ENCODE data around the gene RGS14.
"Not testable (repeated sequence)": the region's sequence is repeated elsewhere in the genome, so short reads cannot be mapped to it uniquely, and the experiment has no call there.

Gene RGS14

DNA sequence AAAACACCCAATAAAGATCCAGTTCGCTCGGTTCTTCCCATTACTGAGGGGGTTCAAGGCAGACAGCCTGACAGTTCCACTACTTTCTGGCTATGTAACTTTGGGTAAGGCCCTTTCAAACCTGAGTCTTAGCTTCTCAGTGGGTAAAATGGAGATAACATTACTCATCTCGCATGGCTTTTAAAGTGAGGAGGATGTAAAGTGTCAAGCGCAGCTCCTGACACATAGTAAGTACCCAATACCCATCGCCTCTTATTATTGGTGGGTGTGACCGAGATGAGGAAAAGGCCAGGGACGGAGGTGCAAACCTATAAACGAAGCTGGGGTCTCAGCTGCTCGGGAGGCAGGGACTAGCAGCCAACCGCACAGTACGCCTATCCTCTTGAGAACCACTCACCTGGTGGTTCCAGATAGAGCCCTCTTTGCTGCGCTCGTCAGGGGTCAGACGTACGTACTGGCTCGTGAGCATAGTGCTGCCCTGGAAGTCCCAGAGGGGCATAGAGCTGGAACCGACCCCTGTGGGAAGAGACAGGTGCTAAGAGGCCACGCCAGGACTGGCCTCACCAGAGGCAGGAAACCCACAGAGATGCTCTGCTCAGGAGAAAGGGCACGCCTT is 6.8 kb upstream of the RGS14 start:
- no peak for DNase-seq

DNA sequence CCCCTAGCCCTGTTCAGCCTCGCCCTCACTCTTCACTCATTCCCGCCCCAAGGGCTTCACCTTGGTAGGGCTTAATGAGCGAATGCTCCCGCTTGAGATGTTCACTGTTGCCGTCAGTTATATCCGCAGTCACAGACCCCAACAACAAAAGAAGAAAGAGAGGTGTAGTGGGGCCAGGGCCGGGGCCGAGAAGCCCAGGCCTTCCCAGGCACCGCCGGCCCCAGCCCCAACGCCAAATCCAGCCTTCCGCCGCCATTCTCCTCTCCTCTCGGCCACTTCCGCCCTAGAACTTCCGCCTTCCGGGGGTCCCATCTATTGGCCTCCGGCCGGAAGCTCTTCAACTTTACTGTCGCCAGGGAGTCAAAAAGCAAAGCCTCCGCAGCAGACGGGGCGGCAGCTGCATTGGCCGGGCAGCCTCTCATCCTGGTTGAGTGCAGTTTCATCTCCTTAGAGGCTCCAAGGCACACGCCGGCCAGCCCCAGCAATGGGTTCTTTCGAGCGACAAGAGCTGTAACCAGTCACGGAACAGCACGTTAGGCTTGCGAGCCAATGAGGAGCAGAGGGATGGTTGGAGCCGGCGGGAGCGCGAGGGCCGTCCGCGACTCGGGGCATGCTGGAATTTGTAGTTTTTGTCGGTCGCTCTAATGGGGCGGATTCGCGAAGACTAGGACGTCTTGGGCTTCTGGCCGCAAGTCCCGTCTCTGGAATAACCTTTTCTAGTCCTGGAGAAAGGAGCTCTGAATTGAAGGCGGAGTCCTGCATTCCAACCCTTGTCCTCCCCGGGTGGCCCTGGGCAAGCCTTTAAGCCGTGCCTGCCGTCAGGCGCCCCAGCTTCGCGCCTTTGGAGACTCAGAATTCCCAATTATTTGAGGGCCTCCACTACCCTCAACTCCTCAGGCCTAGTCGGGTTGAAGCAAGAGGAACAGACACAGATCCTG is 6.1 kb upstream of the RGS14 start, which contains the start of gene LMAN2:
TSS of gene LMAN2 (minus strand) at position 277 of the 938 bp plus-strand sequence. CDS start at position 256, 21 bp downstream.
- peak; percentile 87 to 96 for DNase-seq

DNA sequence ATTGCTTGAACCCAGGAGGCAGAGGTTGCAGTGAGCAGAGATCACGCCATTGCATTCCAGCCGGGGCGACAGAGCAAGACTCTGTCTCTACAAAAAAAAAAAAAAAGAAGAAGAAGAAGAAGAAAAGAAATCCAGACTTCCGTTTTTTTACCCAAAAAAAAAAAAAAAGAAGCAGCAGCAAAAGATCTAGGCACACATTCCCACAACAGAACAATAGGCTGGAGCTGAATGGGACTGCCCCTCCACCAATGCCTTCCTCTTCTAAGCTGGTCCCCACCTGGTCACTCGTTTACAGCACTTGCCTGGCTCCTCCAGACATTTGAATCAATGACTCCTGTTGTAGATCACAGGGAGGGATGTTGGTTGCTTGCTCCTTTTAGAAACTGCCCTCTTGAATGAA is 4.6 kb upstream of the RGS14 start:
- DNase-seq = no peak

- DNase-seq = no peak
Measured at GRCh38 chr5:177354256-177354655, 3.5 kb upstream of the RGS14 start.

GRCh38 chr5:177354711-177355110 is 3.0 kb upstream of the RGS14 start:
- no peak for DNase-seq

DNA sequence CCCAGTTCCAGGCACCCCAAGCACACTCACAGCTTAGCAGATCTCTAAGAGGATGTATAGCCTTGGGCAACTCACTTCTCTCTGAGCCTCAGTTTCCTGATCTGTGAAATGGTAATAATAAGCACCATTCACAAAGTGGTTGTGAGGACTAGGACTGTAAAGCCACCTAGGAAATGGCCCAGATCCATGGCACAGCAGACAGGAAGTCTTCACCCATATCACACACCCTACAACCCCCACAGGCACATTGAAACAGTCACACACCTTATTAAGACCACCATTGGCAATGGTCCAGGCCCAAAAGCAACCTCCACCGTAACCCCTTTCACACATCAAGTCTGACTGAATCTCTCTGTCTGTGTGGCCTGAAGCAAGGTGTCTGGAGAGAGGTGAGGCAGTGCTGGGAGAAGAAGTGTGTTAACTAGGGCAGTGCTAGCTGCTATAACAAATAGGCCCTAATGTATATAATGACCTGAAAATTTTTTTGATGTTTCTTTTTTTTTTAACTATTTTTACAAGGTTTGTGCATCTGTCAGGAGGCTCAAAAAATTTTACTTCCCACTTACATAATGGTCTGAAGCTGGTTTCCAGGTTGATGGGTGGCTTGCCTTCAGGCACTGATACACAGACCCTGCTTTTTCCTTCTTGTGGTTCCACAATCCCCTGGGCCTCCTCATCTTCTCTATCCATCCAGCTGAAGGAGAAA is 2.4 kb upstream of the RGS14 start:
- no peak for DNase-seq

GRCh38 chr5:177355868-177356168 is 1.9 kb upstream of the RGS14 start:
- DNase-seq = no peak

DNA sequence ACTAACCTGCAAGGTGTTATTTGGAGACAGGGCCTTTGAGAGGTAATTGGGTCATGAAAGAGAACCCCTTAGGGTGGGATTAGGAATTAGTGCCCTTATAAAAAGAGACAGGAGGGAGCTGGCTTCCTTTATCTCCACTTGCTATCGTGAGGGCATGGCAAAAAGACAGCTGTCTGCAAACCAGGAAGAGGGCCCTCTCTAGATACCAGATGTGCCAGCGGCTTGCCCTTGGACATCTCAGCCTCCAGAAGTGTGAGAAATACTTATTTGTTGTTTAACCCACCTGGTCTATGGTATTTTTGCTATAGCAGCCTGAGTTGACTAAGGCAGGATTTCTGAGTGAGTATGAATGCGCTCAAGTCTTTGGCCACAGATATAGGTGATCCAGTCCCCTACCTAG is 978 bp upstream of the RGS14 start:
- no peak for DNase-seq

GRCh38 chr5:177357146-177357458 is 622 bp upstream of the RGS14 start:
- DNase-seq = no peak

GRCh38 chr5:177358370-177358819 is 671 bp downstream of the RGS14 start:
- no peak for DNase-seq

DNA sequence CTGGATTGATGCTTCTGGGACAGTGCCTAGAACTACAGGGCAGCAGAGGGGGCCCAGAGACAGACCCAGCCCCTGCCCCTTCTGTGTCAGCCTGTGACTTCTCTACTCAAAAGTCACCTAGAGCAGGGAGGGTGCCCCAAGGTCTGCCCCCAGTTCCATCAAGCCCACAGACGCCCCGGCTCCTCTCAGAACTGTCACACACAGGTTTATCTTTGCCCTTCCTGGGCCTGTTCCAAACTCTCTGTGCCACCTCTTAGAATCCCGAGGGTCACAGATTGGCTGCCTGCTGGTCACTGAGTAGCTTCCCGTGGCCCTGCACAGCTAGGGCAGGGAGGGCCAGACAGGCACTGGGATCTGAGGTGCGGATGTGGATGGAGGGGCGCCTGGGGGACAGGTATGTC is 1.7 kb downstream of the RGS14 start:
- DNase-seq = no peak

- no peak for DNase-seq
Measured at GRCh38 chr5:177359860-177360259, 2.1 kb downstream of the RGS14 start.

- DNase-seq = not testable (repeated sequence)
Measured at GRCh38 chr5:177360740-177361139, 3.0 kb downstream of the RGS14 start.

GRCh38 chr5:177361418-177362291 is 3.9 kb downstream of the RGS14 start:
- no peak for DNase-seq

DNA sequence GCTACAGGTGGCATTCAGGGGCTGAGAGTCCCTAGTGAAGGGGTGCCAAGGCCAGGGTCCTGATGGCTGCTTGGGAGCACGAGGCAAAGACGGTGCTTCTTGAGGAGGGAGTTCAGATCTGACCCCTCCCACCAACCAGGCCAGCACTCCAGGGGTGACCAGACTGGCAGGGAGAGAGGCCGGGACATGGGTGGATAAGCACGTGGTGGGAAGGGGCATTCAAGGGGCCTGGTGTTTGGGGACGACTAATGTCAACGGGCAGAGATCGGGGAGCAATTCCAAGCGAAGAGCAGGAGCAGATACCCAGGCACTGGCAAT is 4.5 kb downstream of the RGS14 start:
- no peak for DNase-seq

DNA sequence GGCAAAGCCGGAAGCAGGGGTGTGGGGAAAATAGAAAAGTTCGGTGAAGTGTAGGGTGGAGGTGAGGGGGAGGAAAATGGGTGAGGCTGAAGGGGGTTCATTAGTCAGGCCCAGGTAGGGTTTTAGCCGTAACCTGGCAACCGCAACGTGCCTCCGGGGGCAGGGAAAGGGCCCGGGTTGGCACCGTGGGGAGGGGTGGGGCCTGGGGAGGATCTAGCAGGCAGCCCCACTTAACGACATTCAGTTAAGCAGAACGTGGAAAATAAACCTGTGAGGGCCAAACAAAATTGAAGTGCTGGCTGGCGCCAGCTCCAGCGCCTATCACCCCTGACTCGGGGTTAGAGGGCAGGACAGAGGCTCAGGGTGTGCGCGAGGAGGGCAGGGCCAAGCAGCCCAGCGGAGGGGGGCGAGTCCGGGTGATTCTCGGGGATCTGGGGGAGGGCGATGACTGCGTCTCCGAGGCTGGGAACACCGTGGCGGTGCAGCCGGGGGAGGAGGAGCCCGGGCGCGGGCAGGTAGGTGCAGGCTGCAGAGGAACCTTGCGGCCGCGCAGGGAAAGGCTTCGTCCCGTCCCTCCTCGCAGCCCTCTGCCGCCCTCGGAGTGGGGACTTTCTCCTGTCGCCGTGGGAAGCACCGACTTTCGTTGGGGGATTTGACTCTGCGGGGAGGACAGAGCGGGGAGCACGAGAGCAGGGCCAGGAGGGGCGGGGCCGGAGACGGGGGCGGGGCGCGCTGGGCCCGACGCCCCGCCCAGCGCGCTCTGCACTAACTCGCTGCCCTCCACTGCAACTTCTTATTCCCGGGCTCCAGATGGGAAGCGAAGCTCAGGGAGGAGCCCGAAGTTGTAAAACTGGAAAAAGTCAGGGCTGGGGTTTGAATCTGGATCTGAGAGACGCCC is 5.1 kb downstream of the RGS14 start:
- peak; percentile 16 to 21 for DNase-seq

- DNase-seq = no peak
Measured at GRCh38 chr5:177363565-177363964, 5.8 kb downstream of the RGS14 start.

DNA sequence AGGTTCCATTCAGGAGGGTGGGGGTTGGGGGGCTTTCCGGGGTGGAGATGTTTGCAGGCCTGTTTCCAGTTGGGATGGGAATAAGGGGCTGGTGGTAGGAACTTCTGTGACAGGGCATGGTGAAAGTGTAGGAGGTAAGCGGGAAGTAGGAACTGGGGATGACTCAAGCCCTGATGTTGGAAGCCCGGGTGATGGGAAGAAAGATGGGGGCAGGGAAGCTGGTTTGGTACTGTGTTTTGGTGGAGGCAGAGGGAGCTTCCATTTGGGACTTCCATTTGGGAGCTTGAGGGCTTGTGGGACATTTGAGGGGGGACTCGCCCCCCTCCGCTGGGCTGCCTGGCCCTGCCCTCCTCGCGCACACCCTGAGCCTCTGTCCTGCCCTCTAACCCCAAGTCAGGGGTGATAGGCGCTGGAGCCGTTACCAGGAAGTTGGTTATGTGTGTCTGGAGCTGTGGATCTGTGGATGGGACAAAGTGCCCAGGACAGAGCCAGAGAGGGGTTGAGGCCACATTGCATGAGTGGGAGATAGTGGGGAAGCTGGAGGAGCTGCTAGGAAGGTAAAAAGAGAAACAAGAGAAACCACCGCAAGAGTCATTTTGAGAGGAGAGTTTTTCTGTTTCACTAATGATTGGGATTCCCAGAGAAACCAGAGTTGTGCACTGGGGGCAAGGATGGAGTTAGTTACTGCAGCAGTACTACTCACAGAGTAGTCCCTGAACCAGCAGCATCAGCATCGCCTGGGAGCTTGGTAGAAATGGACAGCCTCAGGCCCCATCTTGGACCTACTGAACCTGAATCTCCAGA is 6.6 kb downstream of the RGS14 start:
- no peak for DNase-seq

GRCh38 chr5:177365845-177366527 is 8.3 kb downstream of the RGS14 start:
- no peak for DNase-seq

DNA sequence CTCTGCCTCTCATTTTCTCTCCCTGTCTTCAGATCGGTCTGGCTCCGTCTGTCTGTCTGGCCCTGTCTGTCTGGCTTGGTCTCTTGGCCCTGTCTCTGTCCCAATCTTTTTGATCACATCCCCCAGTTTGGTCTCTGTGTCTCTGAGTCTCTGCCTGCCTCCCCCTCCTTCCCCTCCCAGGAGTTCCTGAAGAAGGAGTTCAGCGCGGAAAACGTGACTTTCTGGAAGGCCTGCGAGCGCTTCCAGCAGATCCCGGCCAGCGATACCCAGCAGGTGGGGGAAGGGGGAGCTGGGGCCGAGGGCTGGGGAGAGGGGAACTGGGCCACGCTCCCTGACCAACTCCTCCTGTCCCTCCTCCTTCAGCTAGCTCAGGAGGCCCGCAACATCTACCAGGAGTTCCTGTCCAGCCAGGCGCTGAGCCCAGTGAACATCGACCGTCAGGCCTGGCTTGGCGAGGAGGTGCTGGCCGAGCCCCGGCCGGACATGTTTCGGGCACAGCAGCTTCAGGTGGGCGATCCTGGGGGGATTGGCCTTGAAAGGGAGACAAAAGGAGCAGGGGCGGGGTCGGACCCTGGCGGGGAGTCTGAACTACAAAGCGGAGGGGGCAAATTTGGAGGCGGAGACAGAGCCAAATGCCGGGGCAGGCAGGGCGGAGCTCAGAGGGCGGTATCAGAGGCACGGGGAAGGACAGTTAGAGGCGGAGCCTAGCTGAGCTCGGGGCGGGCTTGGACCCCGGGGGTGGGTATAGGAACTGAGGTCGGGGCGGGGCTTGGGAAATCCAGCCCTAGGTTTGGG is 9.0 kb downstream of the RGS14 start:
- DNase-seq = no peak

Measured in NCI-H2081 (cell line).